HCT116 (cell line): ENCODE results near the gene GKN1. TPM values are rescaled to one million over a fixed set of nuclear protein-coding genes. Genes with fewer than 3 reads are reported as not detected.

ENCODE experiments used
- ATAC-seq: fragments of 200-7000 bp; cut with Tn5 transposase; 2 replicates; pipeline ENCODE4 v1.9.1; 2020; ENCODE audit warnings: mild to moderate bottlenecking, moderate library complexity
- BruUV-seq: library from RNA; stranded (reverse); fragments of 400-500 nt; replicated peaks from 2 replicates; lab custom pipeline; 2021; lab: Mats Ljungman, UMichigan
- CTCF ChIA-PET: fragments of 300-600 bp; sonication (Branson Sonifier 250); formaldehyde crosslinking; loops from one replicate; lab custom pipeline; 2021; ENCODE audit warnings: antibody characterized with exemption; lab: Charles Lee
- POLR2A ChIA-PET: fragments of 300-600, 350-600 bp; sonication (Branson Sonifier 250); formaldehyde crosslinking; loops from one replicate; lab custom pipeline; 2021; ENCODE audit warnings: antibody characterized with exemption; lab: Charles Lee
- RAD21 ChIA-PET, 2 experiments: fragments of 300-600 bp; sonication (Branson Sonifier 250); formaldehyde crosslinking; loops; one replicate each; lab custom pipeline; 2023; ENCODE audit warnings: low total read pairs in 2 of 2; ENCODE audit not compliant: uncharacterized antibody in 2 of 2, unreplicated experiment in 2 of 2, low non-redundant PET in 1 of 2; lab: Charles Lee
- DNase-seq: peaks from one replicate; pipeline ENCODE4 v3.0.0-alpha.2; 2010; ENCODE audit warnings: low read depth, low spot score
- H2AFZ ChIP-seq: fragments of 200-600 bp; shearing (Covaris generic), sonication (generic); 2 replicates; pipeline ENCODE4 v1.6.1; 2017; ENCODE audit warnings: low read depth, mixed run types, mixed read lengths, antibody characterized with exemption, low read length; ENCODE audit not compliant: poor library complexity, severe bottlenecking
- H3K27ac ChIP-seq: 2 replicates; pipeline ENCODE4 v1.5.1; 2012; ENCODE audit warnings: low read depth, low read length
- H3K27me3 ChIP-seq: fragments of 200-600 bp; sonication (generic); 2 replicates; pipeline ENCODE4 v1.6.1; 2016; ENCODE audit warnings: mixed run types, low read length, mixed read lengths; ENCODE audit not compliant: insufficient read depth
- H3K36me3 ChIP-seq, 2 experiments: fragments of 200-500 bp in 1 of 2; fragments of 200-600 bp in 1 of 2; sonication (Bioruptor generic) in 1 of 2; sonication (generic) in 1 of 2; 2 replicates each; pipeline versions ENCODE4 v1.5.1 to v1.6.1; 2014 to 2016; ENCODE audit warnings: low read length in 2 of 2, inconsistent platforms in 1 of 2, mixed read lengths in 1 of 2, mixed run types in 1 of 2; ENCODE audit not compliant: insufficient read depth in 2 of 2, control insufficient read depth in 1 of 2
- H3K4me1 ChIP-seq, 2 experiments: fragments of 200-600 bp in 1 of 2; sonication (generic) in 1 of 2; 2 replicates each; pipeline versions ENCODE4 v1.5.1 to v1.6.1; 2012 to 2017; ENCODE audit warnings: low read length in 2 of 2, inconsistent platforms in 1 of 2, mild to moderate bottlenecking in 1 of 2, mixed read lengths in 1 of 2, mixed run types in 1 of 2, moderate library complexity in 1 of 2; ENCODE audit not compliant: insufficient read depth in 2 of 2, control insufficient read depth in 1 of 2
- H3K4me2 ChIP-seq: fragments of 200-600 bp; sonication (generic); 2 replicates; pipeline ENCODE4 v1.6.1; 2017; ENCODE audit warnings: mixed run types, low read length, mixed read lengths
- H3K4me3 ChIP-seq, 2 experiments: fragments of 200-600 bp in 1 of 2; sonication (generic) in 1 of 2; replicated peaks in 1 of 2; 2 replicates each; pipeline ENCODE4 v1.5.1; 2011 to 2016; ENCODE audit warnings: low read length in 2 of 2, control low read depth in 1 of 2, low read depth in 1 of 2, mild to moderate bottlenecking in 1 of 2, mixed read lengths in 1 of 2, mixed run types in 1 of 2
- H3K79me2 ChIP-seq: fragments of 200-600 bp; sonication (generic); 2 replicates; pipeline ENCODE4 v1.6.1; 2017; ENCODE audit warnings: mild to moderate bottlenecking, mixed run types, low read length, moderate library complexity, mixed read lengths; ENCODE audit not compliant: insufficient read depth
- H3K9ac ChIP-seq: fragments of 200-600 bp; sonication (generic); 2 replicates; pipeline ENCODE4 v1.6.1; 2016; ENCODE audit warnings: low read length, mixed read lengths
- H3K9me2 ChIP-seq: fragments of 200-600 bp; sonication (generic), shearing (Covaris generic); 2 replicates; pipeline ENCODE4 v1.6.1; 2017; ENCODE audit warnings: mixed run types, mild to moderate bottlenecking, moderate library complexity; ENCODE audit not compliant: insufficient read depth
- H3K9me3 ChIP-seq, 2 experiments: fragments of 200-500 bp in 1 of 2; fragments of 200-600 bp in 1 of 2; sonication (Bioruptor generic) in 1 of 2; sonication (generic) in 1 of 2; 2 replicates each; pipeline ENCODE4 v1.6.1; 2014 to 2017; ENCODE audit warnings: low read length in 2 of 2, mixed read lengths in 2 of 2, inconsistent platforms in 1 of 2, low read depth in 1 of 2, mild to moderate bottlenecking in 1 of 2, mixed run types in 1 of 2, moderate library complexity in 1 of 2; ENCODE audit not compliant: control insufficient read depth in 1 of 2, insufficient read depth in 1 of 2
- H4K20me1 ChIP-seq: fragments of 200-600 bp; sonication (generic), shearing (Covaris generic); 2 replicates; pipeline ENCODE4 v1.6.1; 2017; ENCODE audit warnings: mixed run types, mild to moderate bottlenecking, moderate library complexity; ENCODE audit not compliant: insufficient read depth
- CBX3 ChIP-seq: IDR thresholded peaks from 2 replicates; pipeline ENCODE4 v1.6.1; 2012; ENCODE audit warnings: low read depth
- CEBPB ChIP-seq: IDR thresholded peaks from 2 replicates; pipeline ENCODE4 v1.6.1; 2012; ENCODE audit warnings: low read depth
- CTCF ChIP-seq, 3 experiments: fragments of 200-600 bp in 1 of 3; sonication (generic) in 1 of 3; IDR thresholded peaks in 2 of 3; conservative IDR thresholded peaks in 1 of 3; 2 replicates each; pipeline ENCODE4 v1.5.1; 2012 to 2017; ENCODE audit warnings: low read depth in 2 of 3, low read length in 2 of 3, antibody characterized with exemption in 1 of 3, borderline replicate concordance in 1 of 3, control low read depth in 1 of 3, mild to moderate bottlenecking in 1 of 3, mixed read lengths in 1 of 3, mixed run types in 1 of 3, moderate library complexity in 1 of 3; ENCODE audit not compliant: insufficient read depth in 1 of 3
- EGR1 ChIP-seq: IDR thresholded peaks from 2 replicates; pipeline ENCODE4 v1.6.1; 2012; ENCODE audit warnings: low read depth
- ELF1 ChIP-seq: IDR thresholded peaks from 2 replicates; pipeline ENCODE4 v1.6.1; 2012; ENCODE audit warnings: low read depth, borderline replicate concordance
- EZH2 ChIP-seq: fragments of 200-600 bp; sonication (generic); IDR thresholded peaks from 2 replicates; pipeline ENCODE4 v1.6.1; 2017; ENCODE audit warnings: antibody characterized with exemption, mixed run types
- MAX ChIP-seq: IDR thresholded peaks from 2 replicates; pipeline ENCODE4 v1.6.1; 2012
- POLR2AphosphoS5 ChIP-seq: IDR thresholded peaks from 2 replicates; pipeline ENCODE4 v1.6.1; 2011; ENCODE audit warnings: mild to moderate bottlenecking, low read depth, low read length, moderate library complexity
- RAD21 ChIP-seq: IDR thresholded peaks from 2 replicates; pipeline ENCODE4 v1.6.1; 2012; ENCODE audit warnings: low read depth, mild to moderate bottlenecking
- SIN3A ChIP-seq: IDR thresholded peaks from 2 replicates; pipeline ENCODE4 v1.6.1; 2012; ENCODE audit warnings: low read depth
- SP1 ChIP-seq: IDR thresholded peaks from 2 replicates; pipeline ENCODE4 v1.6.1; 2012; ENCODE audit warnings: low read depth
- SRF ChIP-seq: IDR thresholded peaks from 2 replicates; pipeline ENCODE4 v1.6.1; 2012; ENCODE audit warnings: low read depth
- TCF7L2 ChIP-seq: IDR thresholded peaks from 2 replicates; pipeline ENCODE4 v1.7.0; 2011; ENCODE audit warnings: borderline replicate concordance, inconsistent platforms; ENCODE audit not compliant: insufficient read depth, insufficient read length; ENCODE audit errors: extremely low read depth
- YY1 ChIP-seq: IDR thresholded peaks from 2 replicates; pipeline ENCODE4 v1.6.1; 2011; ENCODE audit warnings: low read length, low read depth, moderate library complexity, mild to moderate bottlenecking; ENCODE audit not compliant: insufficient replicate concordance; ENCODE audit errors: extremely low read depth
- ZNF274 ChIP-seq: fragments of 200-500 bp; sonication (Bioruptor generic); IDR thresholded peaks from 2 replicates; pipeline ENCODE4 v1.6.1; 2014; ENCODE audit warnings: mild to moderate bottlenecking, low read depth, low read length, inconsistent platforms
- intact Hi-C: fragments of 100-400 bp; cut with micrococcal nuclease; formaldehyde crosslinking; loops from 2 replicates; pipeline ENCODE4 v1.10.0; 2022
- total RNA-seq: library from RNA; stranded (reverse); gene quantifications from one replicate; pipeline ENCODE4 v1.2.1, GENCODE V29; 2021; ENCODE audit not compliant: unreplicated experiment

GKN1 gene
- total RNA-seq, 1 experiment from 2014 or later, result not detected

GRCh38 chr2:68936427-68936826, 38.0 kb upstream of the GKN1 start:
- TF ChIP-seq ELF1 (no peak), SRF (no peak), CBX3 (no peak), POLR2AphosphoS5 (no peak), EZH2 (no peak), TCF7L2 (no peak), ZNF274 (no peak), SIN3A (no peak), RAD21 (no peak), CTCF (IDR thresholded peaks at IDR 0.05 in 2 of 3, conservative IDR thresholded peaks at IDR 0.05 in 1 of 3; ENCODE audit: borderline replicate concordance in 1 of 3, insufficient read depth in 1 of 3, low read depth in 2 of 3, low read length in 2 of 3) (no peak), MAX (no peak), YY1 (no peak), EGR1 (no peak), SP1 (no peak), CEBPB (no peak)
- Histone ChIP-seq H3K4me1 (no peaks in the 10 kb centered on the region), H3K9me2 (no peaks in the 10 kb centered on the region), H3K27me3 (no peaks in the 10 kb centered on the region), H3K4me2 (no peak overlapping the region), H3K27ac (no peak overlapping the region), H2AFZ (no peak overlapping the region), H4K20me1 (no peaks in the 10 kb centered on the region), H3K9me3 (no peaks in the 10 kb centered on the region), H3K36me3 (no peaks in the 10 kb centered on the region), H3K9ac (no peak overlapping the region), H3K4me3 (no peak overlapping the region), H3K79me2 (no peaks in the 10 kb centered on the region)
- ChIA-PET POLR2A (no interaction called here), CTCF (no interaction called here), RAD21 (no interaction called here)
- ATAC-seq, result no peak
- no peak for DNase-seq
- intact Hi-C loops, result no loop called here
- BruUV-seq, result no TSS peak
